Epidermal melanocyte (primary cell): ENCODE data around the gene HDAC6.
"Not testable (repeated sequence)": the region's sequence is repeated elsewhere in the genome, so short reads cannot be mapped to it uniquely, and the experiment has no call there.

Source experiments
- DNase-seq: peaks from one replicate; pipeline ENCODE4 v3.0.0; 2011; ENCODE audit warnings: low spot score; ENCODE audit not compliant: insufficient read length

Gene HDAC6

DNA sequence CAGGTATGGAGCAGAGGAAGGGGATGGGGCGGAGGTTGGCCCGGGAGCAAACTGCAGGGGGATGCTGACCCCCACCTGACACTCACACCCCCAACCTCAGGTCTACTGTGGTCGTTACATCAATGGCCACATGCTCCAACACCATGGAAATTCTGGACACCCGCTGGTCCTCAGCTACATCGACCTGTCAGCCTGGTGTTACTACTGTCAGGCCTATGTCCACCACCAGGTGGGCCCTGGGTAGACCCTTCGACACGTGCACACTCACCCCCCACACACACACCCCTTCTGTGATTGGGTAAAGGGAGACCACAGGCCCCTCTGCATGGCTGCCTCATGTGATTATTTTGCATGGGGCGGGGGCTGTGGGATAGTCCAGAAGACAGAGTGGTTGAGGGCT, 22.2 kb downstream of the HDAC6 start:
- DNase-seq = no peak

DNA sequence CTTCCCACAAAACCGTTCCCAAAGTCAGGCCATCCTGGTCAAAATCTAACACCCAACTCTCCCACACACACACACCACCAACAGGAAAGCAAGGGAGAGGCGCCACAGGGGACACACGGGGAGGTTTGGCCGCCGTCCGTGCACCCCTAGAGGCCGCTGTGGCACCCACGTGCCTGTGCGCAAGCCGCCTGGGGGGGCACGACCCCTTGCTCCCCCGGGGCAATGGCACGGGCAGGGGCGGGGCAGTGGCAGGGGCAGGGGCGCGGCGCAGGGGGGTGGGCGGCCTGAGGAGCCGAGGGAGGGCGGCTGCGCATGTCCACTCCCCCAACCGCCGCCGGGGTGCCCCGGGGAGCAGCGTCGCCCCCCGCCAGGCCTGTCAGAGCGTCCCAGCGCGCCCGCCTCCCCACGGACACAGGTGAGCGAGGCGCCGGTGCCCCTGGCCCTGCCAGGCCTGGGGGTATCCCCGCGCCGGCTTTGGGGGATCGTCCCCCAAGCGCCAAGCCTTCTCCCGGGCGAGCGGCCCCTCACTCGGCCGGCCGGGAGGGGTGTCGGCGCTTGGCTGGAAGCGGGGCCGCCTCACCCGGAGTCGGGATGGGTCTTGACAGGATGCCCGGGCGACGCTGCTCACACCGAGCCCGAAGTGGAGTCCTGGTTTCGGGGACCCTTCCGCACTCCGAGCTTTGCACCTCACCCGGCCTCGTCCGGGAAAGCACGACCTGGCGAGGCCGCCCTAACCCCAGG, 24.4 kb downstream of the HDAC6 start, which contains the start of gene ERAS:
Gene ERAS (plus strand): TSS at position 379 of the 741 bp plus-strand sequence. CDS start 2,611 bp downstream, outside the sequence.
- no peak for DNase-seq

DNA sequence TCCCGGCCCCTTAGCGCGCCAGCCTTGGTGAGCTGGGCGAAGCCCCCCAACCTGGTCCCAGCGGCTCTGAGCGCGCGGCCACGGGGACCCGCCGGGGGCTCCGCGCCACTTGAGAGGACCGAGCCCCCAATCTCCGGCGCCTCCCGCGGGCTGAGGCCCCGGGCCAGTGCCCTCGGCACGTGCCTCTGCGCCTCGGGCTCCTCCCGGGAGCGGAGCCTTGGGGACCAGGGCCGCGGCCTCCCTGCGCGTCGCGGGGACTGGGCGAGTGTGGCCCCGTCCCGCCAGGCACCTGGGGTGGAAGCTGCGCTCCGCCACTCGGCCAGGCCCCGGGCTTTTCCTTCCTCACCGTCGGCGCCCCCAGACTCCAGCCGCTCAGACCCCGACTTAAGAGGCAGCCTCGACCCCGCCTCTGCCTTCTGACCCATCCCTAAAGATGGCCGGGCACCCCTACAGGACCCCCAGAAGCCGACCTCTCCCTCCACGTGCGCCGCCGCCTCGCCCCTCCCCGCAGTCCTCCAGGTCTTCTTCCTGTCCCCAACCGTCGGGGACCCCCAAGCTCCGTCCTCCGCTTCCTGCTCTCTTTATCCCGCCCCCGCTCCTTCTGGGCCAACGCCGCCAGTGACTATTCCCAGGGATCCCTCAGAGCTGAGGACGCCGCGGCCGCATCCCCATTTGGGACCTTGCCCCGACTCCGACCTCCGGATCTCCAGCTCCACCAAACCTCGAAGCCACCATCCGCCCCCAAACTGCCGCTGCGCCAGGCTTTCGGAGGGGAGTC, 25.2 kb downstream of the HDAC6 start:
- no peak for DNase-seq

DNA sequence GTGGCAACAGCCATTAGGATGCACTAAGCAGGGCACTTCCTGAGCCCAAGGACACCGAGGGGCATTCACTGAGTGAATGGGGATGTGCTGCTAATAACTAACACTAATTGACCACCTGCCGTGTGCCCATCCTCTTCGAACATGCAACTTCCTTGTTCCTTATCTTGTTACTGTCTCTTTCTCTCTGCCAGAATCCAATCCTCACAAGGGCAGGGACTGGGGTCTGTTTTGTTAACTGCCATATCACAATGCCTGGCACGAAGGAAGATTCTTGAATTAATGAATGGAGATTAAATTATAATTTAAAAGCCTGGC, 25.7 kb downstream of the HDAC6 start:
- no peak for DNase-seq

DNA sequence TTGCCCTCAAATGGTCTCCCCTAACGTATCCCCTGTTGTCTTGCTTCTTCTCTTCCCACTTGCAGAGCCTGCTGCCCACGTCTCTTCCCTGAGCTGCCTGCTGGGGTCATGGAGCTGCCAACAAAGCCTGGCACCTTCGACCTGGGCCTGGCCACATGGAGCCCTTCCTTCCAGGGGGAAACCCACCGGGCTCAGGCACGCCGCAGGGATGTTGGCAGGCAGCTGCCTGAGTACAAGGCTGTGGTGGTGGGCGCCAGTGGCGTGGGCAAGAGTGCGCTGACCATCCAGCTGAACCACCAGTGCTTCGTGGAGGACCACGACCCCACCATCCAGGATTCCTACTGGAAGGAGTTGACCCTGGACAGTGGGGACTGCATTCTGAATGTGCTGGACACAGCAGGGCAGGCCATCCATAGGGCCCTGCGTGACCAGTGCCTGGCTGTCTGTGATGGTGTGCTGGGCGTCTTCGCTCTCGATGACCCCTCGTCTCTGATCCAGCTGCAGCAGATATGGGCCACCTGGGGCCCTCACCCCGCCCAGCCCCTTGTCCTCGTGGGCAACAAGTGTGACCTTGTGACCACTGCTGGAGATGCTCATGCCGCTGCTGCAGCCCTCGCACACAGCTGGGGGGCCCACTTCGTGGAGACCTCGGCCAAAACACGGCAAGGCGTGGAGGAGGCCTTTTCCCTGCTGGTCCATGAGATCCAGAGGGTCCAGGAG, 27.3 kb downstream of the HDAC6 start:
- DNase-seq = no peak

DNA sequence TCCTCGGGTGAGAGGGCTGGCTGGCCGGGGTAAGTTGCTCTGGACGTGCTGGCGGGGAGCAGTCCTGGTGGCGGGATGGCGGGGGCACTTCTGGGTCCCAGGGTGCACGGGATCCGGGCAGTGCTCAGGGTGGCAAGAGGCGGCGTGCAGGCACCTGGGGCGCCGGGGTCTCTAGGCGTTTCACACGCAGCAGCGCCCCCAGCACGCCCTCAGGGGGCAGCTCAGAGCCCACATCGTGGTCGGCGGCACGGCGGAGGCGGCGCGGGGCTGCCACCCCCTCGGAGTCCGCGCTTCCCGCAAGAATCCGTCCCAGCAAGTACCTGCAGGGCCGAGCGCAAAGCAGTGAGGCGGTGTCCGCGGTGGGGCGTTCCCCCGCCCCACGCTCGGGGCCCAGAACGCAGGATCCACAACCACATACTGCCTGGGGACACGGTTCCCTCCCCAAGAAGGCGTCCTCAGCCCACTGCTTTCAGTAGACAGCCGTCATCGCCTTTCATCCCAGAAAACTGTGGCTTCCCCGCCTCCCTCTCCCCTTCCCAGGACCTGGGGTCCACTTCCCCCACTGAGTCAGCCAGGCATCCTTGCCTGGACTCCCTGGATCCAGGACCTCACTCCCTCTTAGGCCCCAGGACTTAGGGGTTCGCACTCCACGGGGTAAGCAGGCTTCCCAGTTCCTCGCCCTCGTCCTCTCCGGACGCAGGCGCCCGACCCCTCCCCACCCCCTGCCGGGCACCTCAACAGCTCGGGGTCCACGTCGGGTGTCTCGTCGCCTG, 29.5 kb downstream of the HDAC6 start:
- no peak for DNase-seq

DNA sequence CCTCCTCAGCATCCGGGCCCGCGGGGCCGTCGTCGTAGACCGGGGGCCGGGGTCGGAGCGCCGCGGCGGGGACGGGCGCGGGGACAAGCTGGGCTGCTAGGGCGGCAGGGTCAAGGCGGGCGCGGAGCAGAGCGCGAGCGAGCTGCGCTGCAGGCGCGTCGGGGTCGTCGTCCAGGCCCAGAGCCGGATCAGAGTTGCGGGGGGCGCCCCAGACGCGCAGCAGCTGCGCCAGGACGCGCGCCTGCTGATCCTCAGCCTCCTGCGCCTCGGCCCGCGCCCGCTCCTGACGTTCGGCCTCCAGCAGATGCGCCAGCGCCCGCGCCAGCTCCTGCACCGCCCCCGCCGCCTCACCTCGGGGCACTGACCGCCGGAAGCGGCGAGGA, 30.0 kb downstream of the HDAC6 start:
- no peak for DNase-seq

DNA sequence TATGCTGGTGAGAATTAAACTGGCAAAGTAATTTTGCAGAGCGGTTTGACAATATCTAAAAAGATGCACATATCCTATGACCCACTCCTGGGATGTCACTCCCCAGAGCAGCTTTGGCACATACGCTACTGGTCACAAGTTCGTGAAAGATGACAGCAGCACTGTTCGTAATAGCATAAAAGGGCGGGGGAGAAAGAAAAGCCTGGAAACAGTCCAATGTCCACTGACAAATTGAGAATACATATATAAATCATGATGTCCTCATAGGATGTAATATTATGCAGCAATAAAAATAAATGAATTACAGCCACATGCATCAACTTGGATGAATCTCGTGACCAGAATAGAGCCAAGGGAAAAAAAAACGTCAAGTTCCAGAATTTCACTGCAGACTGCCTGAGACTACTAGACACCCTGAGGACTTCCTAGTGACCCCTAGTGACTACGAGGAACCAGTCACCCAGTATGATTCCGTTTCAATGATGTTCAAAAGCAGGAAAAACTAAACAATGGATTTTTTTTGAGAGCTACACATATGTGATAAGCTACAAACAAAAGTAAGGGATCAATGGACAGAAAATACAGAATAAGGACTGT, 31.8 kb downstream of the HDAC6 start:
- DNase-seq = no peak

DNA sequence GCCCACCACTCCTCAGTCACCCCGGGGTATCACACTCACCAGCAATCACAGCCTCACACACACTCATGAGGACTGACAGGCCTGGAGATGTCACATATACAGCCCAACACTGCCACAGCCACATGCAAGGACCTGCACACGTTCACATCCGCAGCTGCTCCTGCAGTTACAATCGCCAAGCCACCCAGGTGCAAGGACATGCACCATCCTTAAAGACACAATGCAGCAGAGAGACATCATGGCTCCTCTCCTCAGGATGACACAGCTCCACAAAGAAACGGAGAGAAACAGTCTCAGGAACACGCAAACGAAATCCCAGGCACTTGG, 32.5 kb downstream of the HDAC6 start:
- no peak for DNase-seq

DNA sequence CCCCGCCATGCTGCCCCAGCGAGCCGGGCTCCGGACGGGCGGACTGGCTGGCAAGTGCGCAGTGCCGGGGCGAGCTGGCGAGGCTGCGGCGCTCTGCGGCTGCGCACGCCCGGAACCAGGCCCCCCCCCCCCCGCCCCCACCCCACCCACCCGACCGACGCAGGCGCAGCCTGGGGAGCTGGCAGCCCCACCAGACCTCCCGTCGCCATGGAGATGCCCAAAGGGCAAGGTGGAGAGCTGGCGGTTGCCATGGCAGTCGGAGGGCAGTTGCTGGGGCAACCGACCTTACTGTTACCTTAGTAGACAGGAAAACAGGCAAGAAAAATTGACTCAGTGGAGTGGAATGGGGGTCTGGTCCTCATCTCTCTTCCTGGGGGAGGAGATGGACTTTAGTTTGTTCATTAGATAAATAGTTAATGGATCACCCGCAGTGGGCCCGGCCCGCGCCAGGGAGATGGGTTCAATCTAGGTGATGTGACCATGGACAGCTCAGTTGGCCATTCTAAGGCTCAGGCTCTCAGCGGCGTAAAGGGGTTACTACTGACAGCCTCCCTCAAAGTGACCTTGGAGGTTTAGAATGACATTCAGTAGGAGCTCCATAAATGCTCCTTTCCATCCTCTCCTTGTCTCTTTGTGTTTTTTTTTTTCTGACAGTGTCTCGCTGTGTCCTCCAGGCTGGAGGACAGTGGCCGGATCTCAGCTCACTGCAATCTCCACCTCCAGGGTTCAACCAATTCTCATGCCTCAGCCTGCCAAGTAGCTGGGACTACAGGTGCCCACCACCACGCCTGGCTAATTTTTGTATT, 33.9 kb downstream of the HDAC6 start, which contains the start of gene PCSK1N:
Gene PCSK1N (minus strand): TSS at position 87 of the 806 bp plus-strand sequence. CDS start 78 bp downstream, at position 9.
- DNase-seq = no peak

DNA sequence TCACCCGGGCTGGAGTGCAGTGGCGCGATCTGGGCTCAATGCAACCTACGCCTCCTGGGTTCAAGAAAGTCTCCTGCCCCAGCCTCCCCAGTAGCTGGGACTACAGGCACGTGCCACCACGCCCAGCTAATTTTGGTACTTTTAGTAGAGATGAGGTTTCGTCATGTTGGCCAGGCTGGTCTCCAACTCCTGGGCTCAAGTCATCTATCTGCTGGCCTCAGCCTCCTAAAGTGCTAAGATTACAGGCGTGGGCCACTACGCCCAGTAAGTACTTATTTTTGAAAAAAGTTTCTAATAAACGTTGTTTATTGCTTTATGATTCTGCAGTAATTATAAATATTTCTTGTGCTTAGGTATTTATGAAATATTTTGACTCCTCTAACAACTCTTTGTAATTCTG, 37.8 kb downstream of the HDAC6 start:
- DNase-seq = no peak

DNA sequence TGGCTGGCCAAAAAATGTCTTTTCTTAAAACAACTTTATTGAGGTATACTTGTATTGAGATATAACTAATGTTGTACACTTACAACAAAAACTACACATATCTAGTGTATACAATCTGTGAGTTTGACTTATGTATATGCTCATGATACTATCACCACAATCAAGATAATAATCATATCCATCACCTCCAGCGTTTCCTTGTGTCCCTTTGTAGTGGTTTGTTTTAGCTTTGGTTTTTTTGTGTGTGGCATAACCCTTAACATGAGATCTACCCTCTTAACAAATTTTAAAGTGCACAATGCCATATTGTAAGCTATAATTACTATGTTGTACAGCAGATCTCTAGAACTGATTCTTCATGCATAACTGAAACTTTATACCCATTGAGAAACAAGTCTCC, 47.0 kb downstream of the HDAC6 start:
- no peak for DNase-seq

DNA sequence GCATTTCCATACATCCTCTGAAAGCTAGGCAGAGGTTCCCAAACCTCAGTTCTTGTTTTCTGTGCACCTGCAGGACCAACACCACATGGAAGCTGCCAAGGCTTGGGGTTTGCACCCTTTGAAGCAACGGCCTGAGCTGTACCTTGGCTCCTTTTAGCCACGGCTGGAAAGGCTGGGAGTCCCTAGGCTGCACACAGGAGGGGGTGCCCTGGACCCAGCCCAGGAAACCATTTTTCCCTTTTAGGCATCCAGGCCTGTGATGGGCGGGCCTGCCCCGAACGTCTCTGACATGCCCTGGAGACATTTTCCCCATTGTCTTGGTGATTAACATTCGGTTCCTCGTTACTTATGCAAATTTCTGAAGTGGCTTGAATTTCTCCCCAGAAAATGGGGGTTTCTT, 51.0 kb downstream of the HDAC6 start:
- no peak for DNase-seq

DNA sequence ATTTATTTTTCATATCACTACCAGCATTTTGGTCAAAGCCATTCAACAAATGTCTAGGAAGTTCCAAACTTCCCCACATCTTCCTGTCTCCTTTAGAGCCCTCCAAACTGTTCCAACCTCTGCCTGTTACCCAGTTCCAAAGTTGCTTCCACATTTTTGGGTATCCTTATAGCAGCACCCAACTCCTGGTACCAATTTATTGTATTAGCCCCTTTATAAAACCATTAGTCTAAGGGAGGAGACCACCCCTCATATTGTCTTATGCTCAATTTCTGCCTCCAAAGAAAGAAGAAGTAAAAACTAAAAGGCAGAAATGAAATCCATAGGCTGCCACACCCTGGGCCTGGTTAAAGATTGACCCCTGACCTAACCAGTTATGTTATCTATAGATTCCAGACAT, 51.6 kb downstream of the HDAC6 start:
- DNase-seq = not testable (repeated sequence)

DNA sequence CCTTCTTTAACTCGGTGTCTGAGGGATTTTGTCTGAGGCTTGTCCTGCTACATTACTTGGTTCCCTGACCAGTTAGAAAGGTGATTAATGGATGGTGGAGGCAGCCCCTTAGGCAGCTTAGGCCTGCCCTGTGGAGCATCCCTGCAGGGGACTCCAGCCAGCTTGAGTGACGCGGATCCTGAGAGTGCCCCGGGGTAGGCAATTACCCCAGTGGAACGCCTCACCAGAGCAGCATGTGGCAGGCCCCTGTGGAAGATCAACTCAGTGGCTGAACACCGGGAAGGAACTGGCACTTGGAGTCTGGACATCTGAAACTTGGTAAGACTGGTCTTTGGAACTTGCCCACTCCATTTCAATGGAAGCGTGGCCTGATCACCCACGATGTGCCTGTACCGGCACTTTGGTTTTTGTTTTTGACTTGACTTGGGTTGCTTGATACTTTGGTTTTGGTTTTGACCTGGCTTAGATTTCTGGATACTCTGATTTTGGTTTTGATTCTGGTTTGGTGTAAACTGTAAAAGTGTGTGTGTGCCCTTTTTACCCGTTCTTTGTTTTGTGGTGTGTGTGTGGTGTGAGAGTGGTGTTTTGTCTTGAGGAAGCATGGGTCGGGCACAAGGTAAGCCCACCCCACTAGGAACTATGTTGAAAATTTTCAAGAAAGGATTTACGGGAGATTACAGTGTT, 52.4 kb downstream of the HDAC6 start:
- not testable (repeated sequence) for DNase-seq

DNA sequence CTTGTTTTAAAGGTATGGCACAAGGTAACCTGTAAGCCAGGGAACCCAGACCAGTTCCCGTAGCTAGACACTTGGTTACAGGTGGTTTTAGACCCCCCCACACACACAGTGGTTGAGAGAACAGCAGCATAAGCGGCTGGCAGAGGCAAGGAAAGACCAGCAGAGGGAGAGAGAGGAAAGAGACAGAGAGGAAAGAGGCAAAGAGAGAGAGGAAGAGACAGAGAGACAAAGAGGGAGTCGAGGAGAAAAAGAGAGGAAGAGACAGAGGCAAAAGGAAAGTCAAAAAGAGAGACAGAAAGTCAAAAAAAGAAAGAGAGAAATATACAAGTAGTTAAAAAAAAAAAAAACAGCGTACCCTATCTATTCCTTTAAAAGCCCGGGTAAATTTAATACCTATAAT, 53.0 kb downstream of the HDAC6 start:
- DNase-seq = no peak

DNA sequence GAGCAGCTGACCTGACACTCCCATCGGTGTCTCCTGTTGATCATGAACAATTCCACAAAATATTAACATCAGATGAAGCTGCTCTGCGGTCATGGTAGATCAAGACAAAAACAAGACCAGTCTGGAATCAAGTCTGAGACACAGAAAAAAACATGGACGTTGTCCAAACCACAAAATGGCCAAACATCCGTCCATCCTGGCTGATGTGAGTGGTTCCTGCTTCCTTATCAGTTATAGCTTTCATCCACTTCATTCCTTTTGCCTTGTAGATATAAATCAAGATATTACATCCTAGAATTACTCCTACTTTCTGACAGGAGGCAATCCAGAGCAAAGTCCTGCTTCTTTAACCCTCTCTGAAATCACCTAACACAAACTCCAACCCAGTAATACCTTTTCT, 62.3 kb downstream of the HDAC6 start:
- no peak for DNase-seq

DNA sequence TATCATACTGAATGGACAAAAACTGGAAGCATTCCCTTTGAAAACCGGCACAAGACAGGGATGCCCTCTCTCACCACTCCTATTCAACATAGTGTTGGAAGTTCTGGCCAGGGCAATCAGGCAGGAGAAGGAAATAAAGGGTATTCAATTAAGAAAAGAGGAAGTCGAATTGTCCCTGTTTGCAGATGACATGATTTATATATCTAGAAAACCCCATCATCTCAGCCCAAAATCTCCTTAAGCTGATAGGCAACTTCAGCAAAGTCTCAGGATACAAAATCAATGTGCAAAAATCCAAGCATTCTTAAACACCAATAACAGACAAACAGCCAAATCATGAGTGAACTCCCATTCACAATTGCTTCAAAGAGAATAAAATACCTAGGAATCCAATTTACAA, 70.2 kb downstream of the HDAC6 start:
- DNase-seq = not testable (repeated sequence)
